HAP-1 (cell line): ENCODE measurements around the gene KDM3B.
A peak's percentile ranks its signal among the peaks of the same experiment; 100 is the strongest.

ENCODE experiments used
- DNase-seq, 2 experiments: peaks; one replicate each; pipeline ENCODE4 v3.0.0-alpha.2; 2016 to 2020; ENCODE audit warnings: low spot score in 2 of 2
- H3K27me3 ChIP-seq: fragments of 250-450 bp; sonication (Bioruptor Pico); 2 replicates; pipeline ENCODE4 v1.5.1; 2020; ENCODE audit warnings: low read depth, mild to moderate bottlenecking, moderate library complexity
- H3K36me3 ChIP-seq: fragments of 250-450 bp; sonication (Bioruptor Pico); replicated peaks from 2 replicates; pipeline ENCODE4 v1.5.1; 2020; ENCODE audit warnings: mild to moderate bottlenecking
- H3K4me1 ChIP-seq: fragments of 250-450 bp; sonication (Bioruptor Pico); 2 replicates; pipeline ENCODE4 v1.5.1; 2020; ENCODE audit warnings: mild to moderate bottlenecking
- H3K4me3 ChIP-seq: fragments of 250-450 bp; sonication (Bioruptor Pico); 2 replicates; pipeline ENCODE4 v1.5.1; 2020; ENCODE audit warnings: mild to moderate bottlenecking, moderate library complexity
- H3K9me3 ChIP-seq: fragments of 250-450 bp; sonication (Bioruptor Pico); 2 replicates; pipeline ENCODE4 v1.5.1; 2020; ENCODE audit warnings: mild to moderate bottlenecking, moderate library complexity
- in situ Hi-C: fragments of 300-500 bp; cut with MboI; formaldehyde crosslinking; loops from 3 replicates; pipeline ENCODE4 v1.14.3; 2020; ENCODE audit warnings: low sequenced_read_pairs, inconsistent platforms, mixed read lengths

KDM3B gene

DNA sequence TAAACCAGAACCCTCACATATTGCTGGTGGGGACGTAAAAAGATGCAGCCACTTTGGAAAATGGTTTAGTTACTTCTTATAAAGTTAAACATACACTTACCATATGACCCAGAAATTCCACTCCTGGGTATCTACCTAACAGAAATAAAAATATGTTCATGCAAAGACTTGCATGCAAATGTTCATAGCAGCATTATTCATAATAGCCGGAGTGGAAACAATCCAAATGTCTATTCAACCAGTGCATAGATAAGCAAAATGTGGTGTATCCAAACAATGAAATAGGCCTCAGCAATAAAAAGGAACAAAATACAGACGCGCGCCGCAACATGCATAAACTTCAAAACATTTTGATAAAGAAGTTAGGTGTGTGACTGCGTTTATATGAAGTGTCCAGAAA lies 124.4 kb downstream of the KDM3B start:
- DNase-seq, result peak; percentile 32 to 48
- H3K9me3 ChIP-seq, result no peaks in the 10 kb centered on the region
- in situ Hi-C loops, result no loop called here
- no peak overlapping the region for H3K4me3 ChIP-seq
- no peaks in the 10 kb centered on the region for H3K27me3 ChIP-seq
- no peaks in the 10 kb centered on the region for H3K36me3 ChIP-seq
- H3K4me1 ChIP-seq, result peaks cover 13% of the 10 kb centered on the region

DNA sequence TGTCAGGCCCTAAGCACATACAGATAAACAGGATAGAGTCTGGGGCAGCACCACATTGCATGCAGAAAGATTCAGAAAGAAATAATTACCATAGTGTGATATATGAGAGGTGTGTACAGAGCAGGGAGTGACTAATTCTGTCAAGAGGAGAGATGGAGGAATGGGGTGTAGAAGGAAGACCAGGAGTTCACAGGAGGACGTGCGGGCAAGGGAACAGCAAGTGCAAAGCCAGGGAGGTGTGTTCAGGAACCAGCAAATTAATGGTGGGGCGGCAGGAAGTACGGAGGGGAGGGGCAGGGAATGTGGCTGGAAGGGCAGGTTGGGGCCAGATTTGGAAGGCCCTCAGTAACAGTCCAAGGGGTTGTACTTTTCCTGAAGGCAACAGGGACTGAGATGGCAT lies 130.2 kb downstream of the KDM3B start:
- H3K4me1 ChIP-seq, result peaks cover 3% of the 10 kb centered on the region
- H3K9me3 ChIP-seq, result no peaks in the 10 kb centered on the region
- no peaks in the 10 kb centered on the region for H3K27me3 ChIP-seq
- DNase-seq, result no peak
- no peak overlapping the region for H3K4me3 ChIP-seq
- in situ Hi-C loops, result no loop called here
- H3K36me3 ChIP-seq, result no peaks in the 10 kb centered on the region
